Measurements from ENCODE around the gene MOCOS.

The MOCOS gene

GRCh38 chr18:36273347-36273746 is 86.0 kb downstream of the MOCOS start:
- DNase-seq (ENCODE audit: low spot score), result no peak

- no peak for DNase-seq (ENCODE audit: low spot score)
Observed at GRCh38 chr18:36274083-36274715, 86.9 kb downstream of the MOCOS start.

DNA sequence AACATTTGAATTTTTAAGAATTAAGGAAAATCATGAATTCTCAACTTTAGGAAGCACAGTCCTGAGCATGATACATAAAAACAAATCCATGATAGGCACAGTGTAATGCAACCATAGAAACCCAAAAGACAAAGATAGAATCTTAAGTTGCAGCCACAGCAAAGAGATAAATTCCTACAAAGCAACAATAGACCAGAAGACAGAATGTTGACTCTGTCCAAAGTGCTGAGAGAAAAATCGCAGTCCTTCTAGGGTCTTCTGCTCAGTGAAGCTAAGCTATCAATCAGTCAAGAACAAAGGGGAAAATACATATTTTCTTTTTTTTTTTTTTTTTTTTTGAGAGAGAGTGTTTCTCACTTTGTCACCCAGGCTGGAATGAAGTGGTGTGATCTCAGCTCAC is 88.3 kb downstream of the MOCOS start:
- no peak for DNase-seq (ENCODE audit: low spot score)

DNA sequence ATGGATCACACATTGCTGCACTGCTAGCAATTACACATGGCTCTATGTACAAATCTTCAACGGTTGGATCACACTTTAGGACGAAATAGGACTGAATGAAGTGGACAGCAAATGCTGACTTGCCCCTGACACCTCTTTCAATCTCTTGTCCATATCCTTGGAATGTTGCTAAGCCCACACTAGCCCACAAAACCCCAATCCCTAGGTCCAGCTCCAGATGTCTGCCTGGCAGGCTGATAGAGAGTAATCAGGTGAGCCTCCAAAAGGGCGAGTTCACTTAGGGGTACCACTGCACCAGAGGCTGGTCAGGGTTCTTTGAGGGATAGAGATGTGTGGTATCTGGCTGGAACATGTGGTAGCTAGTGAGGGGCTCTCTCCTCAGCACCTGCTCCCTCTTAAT is 91.7 kb downstream of the MOCOS start:
- DNase-seq (ENCODE audit: low spot score), result no peak

GRCh38 chr18:36281936-36282335 is 94.6 kb downstream of the MOCOS start:
- no peak for DNase-seq (ENCODE audit: low spot score)

DNA sequence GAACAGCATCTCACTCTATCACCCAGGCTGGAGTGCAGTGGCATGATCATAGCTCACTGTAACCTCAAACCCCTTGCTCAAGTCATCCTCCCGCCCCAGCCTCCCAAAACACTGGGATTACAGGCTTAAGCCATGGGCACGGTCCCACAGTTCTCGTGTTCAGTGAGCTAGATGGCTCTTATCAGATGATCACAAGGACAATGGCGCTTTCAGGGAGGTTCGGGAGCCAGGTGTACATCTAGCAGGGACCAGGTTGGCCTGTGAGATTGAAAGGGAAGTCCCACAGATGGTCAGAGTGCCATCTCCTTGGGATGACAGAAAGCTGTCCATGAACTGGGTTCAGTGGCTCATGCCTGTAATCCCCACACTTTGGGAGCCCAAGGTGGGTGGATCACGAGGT is 96.2 kb downstream of the MOCOS start:
- DNase-seq (ENCODE audit: low spot score), result no peak

DNA sequence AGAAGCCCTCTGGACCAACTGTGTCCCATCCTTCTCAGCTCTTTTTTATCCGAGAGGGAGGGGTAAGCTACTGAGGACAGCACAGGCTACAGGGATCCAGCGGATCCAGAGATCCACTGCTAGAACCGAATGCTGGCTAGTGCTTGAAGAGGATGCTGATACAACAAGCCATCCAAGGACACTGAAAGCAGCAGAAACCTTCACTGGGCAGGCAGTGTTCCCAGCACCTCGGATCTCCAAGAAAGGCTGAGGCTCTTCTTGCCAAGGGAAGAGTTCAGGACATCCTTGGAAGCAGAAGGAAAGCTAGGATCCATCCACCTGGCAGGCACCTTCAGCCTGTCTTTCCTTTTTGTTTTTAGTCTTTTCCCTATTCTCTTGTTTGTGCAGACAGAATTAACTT is 97.0 kb downstream of the MOCOS start:
- DNase-seq (ENCODE audit: low spot score), result no peak

DNA sequence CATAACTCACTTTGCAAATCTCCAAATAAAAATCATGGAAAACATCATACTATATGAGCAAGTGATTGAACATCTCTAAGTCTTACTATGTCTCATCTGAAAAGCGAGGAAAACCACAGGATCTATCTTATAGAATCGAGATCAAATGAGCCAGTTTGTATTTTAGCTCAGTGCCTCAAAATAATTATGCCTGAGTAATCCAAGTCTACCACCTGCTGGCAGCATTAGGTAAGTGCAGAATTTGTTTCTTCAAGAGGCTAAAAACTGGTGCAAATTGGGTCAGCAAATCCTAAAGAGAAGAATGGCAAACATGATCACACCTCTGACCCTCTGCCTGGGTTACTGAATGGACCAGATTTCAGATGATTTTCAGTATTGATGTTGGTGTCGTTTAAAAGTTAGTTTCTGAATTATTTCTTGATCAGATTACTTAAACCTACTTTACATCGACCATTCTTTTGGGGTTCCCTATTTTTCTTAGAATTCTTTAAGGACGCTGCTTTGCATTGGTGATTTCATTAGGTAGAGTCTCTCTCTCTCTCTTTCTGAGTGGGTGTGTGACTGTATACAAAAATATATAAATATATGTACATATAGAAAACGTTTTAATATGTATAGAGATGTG is 97.5 kb downstream of the MOCOS start:
- DNase-seq (ENCODE audit: low spot score), result peak; percentile 67

GRCh38 chr18:36287653-36288052 is 100.4 kb downstream of the MOCOS start:
- no peak for DNase-seq (ENCODE audit: low spot score)

GRCh38 chr18:36288689-36289088 is 101.4 kb downstream of the MOCOS start:
- no peak for DNase-seq (ENCODE audit: low spot score)

- DNase-seq (ENCODE audit: low spot score), result no peak
Observed at GRCh38 chr18:36294031-36294430, 106.7 kb downstream of the MOCOS start.

GRCh38 chr18:36295214-36295613 is 107.9 kb downstream of the MOCOS start:
- DNase-seq (ENCODE audit: low spot score), result no peak

DNA sequence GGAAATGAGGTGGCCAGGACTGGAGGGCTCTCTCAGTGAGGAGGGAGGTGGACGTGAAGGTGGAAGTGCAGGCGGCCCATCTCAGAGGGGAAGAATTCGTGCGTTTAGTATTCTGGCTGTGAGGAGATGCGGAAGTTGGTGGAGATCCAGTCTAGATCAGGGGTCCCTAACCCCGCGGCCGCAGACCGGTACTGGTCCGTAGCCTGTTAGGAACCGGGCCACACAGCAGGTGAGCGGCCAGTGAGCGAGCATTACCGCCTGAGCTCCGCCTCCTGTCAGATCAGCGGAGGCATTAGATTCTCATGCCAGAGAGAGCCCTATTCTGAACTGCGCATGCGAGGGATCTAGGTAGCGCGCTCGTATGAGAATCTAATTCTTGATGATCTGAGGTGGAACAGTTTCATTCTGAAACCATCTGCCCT is 108.6 kb downstream of the MOCOS start:
- DNase-seq (ENCODE audit: low spot score), result no peak

GRCh38 chr18:36296650-36297416 is 109.5 kb downstream of the MOCOS start:
- DNase-seq (ENCODE audit: low spot score), result no peak

- no peak for DNase-seq (ENCODE audit: low spot score)
Observed at GRCh38 chr18:36297417-36298125, 110.3 kb downstream of the MOCOS start, which contains the start of gene FHOD3. Gene FHOD3 (plus strand): TSS chr18:36297713. CDS start chr18:36297836, 123 bp downstream.

DNA sequence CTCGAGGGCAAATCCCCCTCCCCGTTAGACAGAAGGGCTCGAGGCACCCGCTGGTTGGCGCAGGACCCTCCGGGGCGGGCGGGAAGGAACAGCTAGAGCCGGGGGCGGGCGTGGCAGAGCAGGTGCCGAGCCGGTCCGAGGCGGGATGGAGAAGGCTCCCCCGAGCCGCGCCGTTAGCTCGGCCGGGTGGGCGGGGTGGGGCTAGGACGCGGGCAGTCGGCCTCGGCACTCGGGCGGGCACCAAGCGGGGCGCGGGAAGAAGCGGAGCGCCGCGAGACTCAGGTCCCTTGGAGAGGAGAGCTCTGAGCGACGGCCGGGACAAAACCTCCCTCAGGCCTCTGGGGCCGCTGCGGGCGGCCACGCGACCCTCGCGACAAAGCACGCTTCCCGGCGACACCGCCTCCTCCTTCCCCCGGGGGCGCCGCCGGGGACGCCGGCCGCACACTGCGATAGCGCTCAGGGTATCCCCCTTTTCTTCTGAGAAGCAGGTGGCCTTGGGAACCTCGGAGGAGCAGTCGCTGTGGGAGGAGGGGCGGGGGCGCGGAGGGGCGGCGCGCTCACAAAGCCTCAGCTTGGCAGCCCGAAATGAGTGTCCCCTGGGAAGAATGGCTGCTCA is 110.9 kb downstream of the MOCOS start:
- DNase-seq (ENCODE audit: low spot score), result no peak

- DNase-seq (ENCODE audit: low spot score), result no peak
Observed at GRCh38 chr18:36299015-36299414, 111.7 kb downstream of the MOCOS start.

DNA sequence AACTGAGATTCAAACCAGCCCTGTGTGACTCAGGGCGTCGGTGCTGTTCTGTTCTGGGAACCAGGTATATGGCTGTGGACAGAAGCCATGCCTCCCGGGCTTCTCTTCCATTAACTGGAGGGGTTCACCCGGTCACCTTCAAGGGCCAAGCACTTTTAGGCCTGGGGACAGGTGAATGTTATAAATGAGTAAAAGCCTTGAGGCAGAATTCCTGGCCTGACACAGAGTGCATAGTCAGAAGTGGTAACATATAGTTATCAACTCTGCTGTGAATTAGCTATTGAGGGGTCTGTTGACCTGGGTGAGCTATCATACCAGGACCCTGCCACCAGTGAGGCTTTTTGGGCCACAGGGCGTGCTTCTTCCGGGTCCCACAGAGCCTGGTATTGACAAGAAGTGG is 112.9 kb downstream of the MOCOS start:
- DNase-seq (ENCODE audit: low spot score), result no peak

DNA sequence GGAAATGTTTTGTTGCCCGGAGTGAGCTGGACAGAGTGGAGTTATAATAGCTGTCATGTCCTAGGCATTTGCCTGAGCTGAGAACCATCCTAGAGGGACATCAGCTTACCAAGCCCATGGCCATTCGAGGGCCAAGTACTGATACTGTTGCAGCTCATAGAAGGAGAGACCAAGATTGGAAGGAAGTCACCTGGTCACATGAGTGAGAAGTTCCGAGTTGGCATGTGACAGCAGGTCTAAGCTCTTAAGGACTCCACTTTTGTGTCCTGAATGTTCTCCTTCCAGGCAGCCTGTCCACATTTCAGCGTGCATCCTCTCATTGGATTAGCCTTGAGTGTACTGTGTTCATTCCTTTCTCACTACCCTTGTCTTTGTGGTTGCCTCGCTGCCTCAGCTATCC is 114.6 kb downstream of the MOCOS start:
- DNase-seq (ENCODE audit: low spot score), result no peak

DNA sequence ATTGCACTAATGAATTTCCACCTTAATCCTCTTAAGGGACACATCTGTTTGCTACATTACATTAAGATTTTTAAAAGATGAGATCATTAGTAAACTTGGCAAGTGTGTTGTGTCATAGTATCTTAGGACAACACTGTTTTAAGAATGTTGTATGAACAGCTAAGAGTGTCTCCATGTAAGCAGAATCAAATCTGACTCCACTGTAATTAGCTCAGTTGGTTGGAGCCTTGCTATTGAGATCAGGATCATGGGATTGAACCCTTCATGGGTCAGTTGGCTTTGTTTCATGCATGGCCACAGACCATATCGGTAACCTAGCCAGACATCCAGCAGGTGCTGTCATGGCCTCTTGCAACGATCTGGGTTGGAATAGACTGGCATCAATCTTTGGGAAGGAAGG is 115.4 kb downstream of the MOCOS start:
- DNase-seq (ENCODE audit: low spot score), result no peak

GRCh38 chr18:36303211-36303844 is 116.0 kb downstream of the MOCOS start:
- no peak for DNase-seq (ENCODE audit: low spot score)

DNA sequence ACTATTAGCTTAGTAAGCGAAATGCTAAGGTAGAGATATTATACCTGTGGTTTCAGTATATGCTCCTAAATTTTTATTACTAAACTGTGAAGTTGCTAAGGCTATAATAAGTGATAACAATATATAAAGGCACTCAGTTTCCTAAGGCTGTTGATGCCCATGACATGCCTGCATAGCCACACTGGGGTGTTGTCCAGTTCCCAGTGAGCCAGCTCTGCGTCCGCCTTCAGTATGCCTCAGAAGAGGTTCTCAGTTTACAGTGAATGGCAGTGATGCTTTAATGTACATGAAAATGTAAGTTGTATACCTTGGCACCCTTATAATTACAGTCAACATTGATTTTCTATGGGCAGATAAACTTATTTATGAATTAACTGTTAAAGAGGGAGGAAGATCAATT is 117.4 kb downstream of the MOCOS start:
- DNase-seq (ENCODE audit: low spot score), result no peak

All from hematopoietic multipotent progenitor cell treated with erythropoietin and hydrocortisone succinate and interleukin-3 and kit ligand, for 15 days (in vitro differentiated cells).